ENCODE measurements around the gene TMCC1. TPM values are rescaled to one million over a fixed set of nuclear protein-coding genes. Genes with fewer than 3 reads are reported as not detected.
"Not testable (repeated sequence)": the region's sequence is repeated elsewhere in the genome, so short reads cannot be mapped to it uniquely, and the experiment has no call there.

Gene TMCC1
- total and polyA plus RNA-seq, 4 donors = 10.2 to 60.0 (median 11.0) TPM

GRCh38 chr3:129697229-129697969 lies 196.1 kb downstream of the TMCC1 start:
- Histone ChIP-seq H3K9me3 (ENCODE audit: control insufficient read depth in 4 of 4, low read length in 3 of 4) (no peaks in the 10 kb centered on the region), H3K4me3 (ENCODE audit: low read depth in 1 of 3, low read length in 3 of 3) (no peak overlapping the region), H3K4me1 (ENCODE audit: control insufficient read depth in 4 of 4, insufficient read depth in 4 of 4, low read length in 3 of 4) (no peaks in the 10 kb centered on the region), H3K36me3 (ENCODE audit: control insufficient read depth in 4 of 4, insufficient read depth in 3 of 4, low read depth in 1 of 4, low read length in 3 of 4) (no peaks in the 10 kb centered on the region), H3K27me3 (ENCODE audit: control insufficient read depth in 4 of 4, insufficient read depth in 4 of 4, low read length in 3 of 4) (no peaks in the 10 kb centered on the region), H3K27ac (ENCODE audit: low read depth in 1 of 2, low read length in 2 of 2) (no peak overlapping the region), H3K9ac (ENCODE audit: low read depth in 1 of 2, low read length in 2 of 2) (no peak overlapping the region)
- 67% methylated on average over 6 of the region's 6 CpGs for WGBS
- no peak for DNase-seq (ENCODE audit: low spot score)
- TF ChIP-seq ATF3 (IDR thresholded peaks at IDR 0.05) = no peak
- no peak for TF ChIP-seq MAX (IDR thresholded peaks at IDR 0.05)
- TF ChIP-seq FOXA1 (IDR thresholded peaks at IDR 0.05) = no peak
- TF ChIP-seq JUND (IDR thresholded peaks at IDR 0.05) = no peak
- TF ChIP-seq HNF4G (IDR thresholded peaks at IDR 0.05) = no peak
- no peak for TF ChIP-seq ZBTB33 (IDR thresholded peaks at IDR 0.05)
- TF ChIP-seq HNF4A (conservative IDR thresholded peaks at IDR 0.05) = peak; percentile 12 to 17
- no peak for TF ChIP-seq SP1 (IDR thresholded peaks at IDR 0.05)
- TF ChIP-seq TAF1 (conservative IDR thresholded peaks at IDR 0.05) = no peak

GRCh38 chr3:129696430-129696829 lies 197.1 kb downstream of the TMCC1 start:
- DNase-seq (ENCODE audit: low spot score); H3K27ac ChIP-seq (ENCODE audit: low read depth in 1 of 2, low read length in 2 of 2); H3K9ac ChIP-seq (ENCODE audit: low read depth in 1 of 2, low read length in 2 of 2); H3K9me3 ChIP-seq (ENCODE audit: control insufficient read depth in 4 of 4, low read length in 3 of 4); H3K4me3 ChIP-seq (ENCODE audit: low read depth in 1 of 3, low read length in 3 of 3); H3K4me1 ChIP-seq (ENCODE audit: control insufficient read depth in 4 of 4, insufficient read depth in 4 of 4, low read length in 3 of 4); H3K36me3 ChIP-seq (ENCODE audit: control insufficient read depth in 4 of 4, insufficient read depth in 3 of 4, low read depth in 1 of 4, low read length in 3 of 4); H3K27me3 ChIP-seq (ENCODE audit: control insufficient read depth in 4 of 4, insufficient read depth in 4 of 4, low read length in 3 of 4): not testable (repeated sequence)
- peak; percentile 57 to 78 for TF ChIP-seq HNF4A (conservative IDR thresholded peaks at IDR 0.05)
- 70% methylated on average over 2 of the region's 2 CpGs for WGBS

- TF ChIP-seq HNF4G (IDR thresholded peaks at IDR 0.05) = no peak
- TF ChIP-seq ATF3 (IDR thresholded peaks at IDR 0.05) = peak; percentile 43
- Histone ChIP-seq H3K27ac (ENCODE audit: low read depth in 1 of 2, low read length in 2 of 2) (no peak overlapping the region), H3K27me3 (ENCODE audit: control insufficient read depth in 4 of 4, insufficient read depth in 4 of 4, low read length in 3 of 4) (no peaks in the 10 kb centered on the region), H3K4me3 (ENCODE audit: low read depth in 1 of 3, low read length in 3 of 3) (no peak overlapping the region), H3K9ac (ENCODE audit: low read depth in 1 of 2, low read length in 2 of 2) (no peak overlapping the region), H3K9me3 (ENCODE audit: control insufficient read depth in 4 of 4, low read length in 3 of 4) (no peaks in the 10 kb centered on the region), H3K36me3 (ENCODE audit: control insufficient read depth in 4 of 4, insufficient read depth in 3 of 4, low read depth in 1 of 4, low read length in 3 of 4) (no peaks in the 10 kb centered on the region), H3K4me1 (ENCODE audit: control insufficient read depth in 4 of 4, insufficient read depth in 4 of 4, low read length in 3 of 4) (no peaks in the 10 kb centered on the region)
- no peak for DNase-seq (ENCODE audit: low spot score)
- 81% methylated on average over 2 of the region's 2 CpGs for WGBS
These were observed 198.3 kb downstream of the TMCC1 start for GRCh38 chr3:129695230-129695629.

GRCh38 chr3:129694228-129694627 lies 199.3 kb downstream of the TMCC1 start:
- no peaks in the 10 kb centered on the region for H3K27me3 ChIP-seq (ENCODE audit: control insufficient read depth in 4 of 4, insufficient read depth in 4 of 4, low read length in 3 of 4)
- TF ChIP-seq RXRA (IDR thresholded peaks at IDR 0.05) (no peak), CTCF (IDR thresholded peaks at IDR 0.05; ENCODE audit: low read depth, low read length, missing input control) (no peak), EGR1 (IDR thresholded peaks at IDR 0.05; ENCODE audit: low read depth in 2 of 2) (no peak), RAD21 (IDR thresholded peaks at IDR 0.05) (no peak), ATF3 (IDR thresholded peaks at IDR 0.05) (no peak), MAX (IDR thresholded peaks at IDR 0.05) (no peak)
- no peak overlapping the region for H3K27ac ChIP-seq (ENCODE audit: low read depth in 1 of 2, low read length in 2 of 2)
- no peak for DNase-seq (ENCODE audit: low spot score)
- H3K9ac ChIP-seq (ENCODE audit: low read depth in 1 of 2, low read length in 2 of 2) = no peak overlapping the region
- no peaks in the 10 kb centered on the region for H3K9me3 ChIP-seq (ENCODE audit: control insufficient read depth in 4 of 4, low read length in 3 of 4)
- no peaks in the 10 kb centered on the region for H3K36me3 ChIP-seq (ENCODE audit: control insufficient read depth in 4 of 4, insufficient read depth in 3 of 4, low read depth in 1 of 4, low read length in 3 of 4)
- 88% methylated on average over 5 of the region's 5 CpGs for WGBS
- no peaks in the 10 kb centered on the region for H3K4me1 ChIP-seq (ENCODE audit: control insufficient read depth in 4 of 4, insufficient read depth in 4 of 4, low read length in 3 of 4)
- H3K4me3 ChIP-seq (ENCODE audit: low read depth in 1 of 3, low read length in 3 of 3) = no peak overlapping the region

All from liver (tissue), 9 donors.